K562 (cell line): Measurements from ENCODE around the gene LRTM1. TPM values are rescaled to one million over a fixed set of nuclear protein-coding genes. Genes with fewer than 3 reads are reported as not detected.

ENCODE experiments used
- ATAC-seq: fragments of 200-7000 bp; cut with Tn5 transposase; 3 replicates; pipeline ENCODE4 v1.9.1; 2020; ENCODE audit warnings: moderate library complexity
- BruUV-seq: library from RNA; stranded (reverse); fragments of 400-500 nt; replicated peaks from 2 replicates; lab custom pipeline; 2021; lab: Mats Ljungman, UMichigan
- CTCF ChIA-PET: fragments of 300-600 bp; formaldehyde crosslinking; extraction: SDS; loops from one replicate; lab custom pipeline; 2021; ENCODE audit warnings: low intra/inter-chr PET ratio; lab: Yijun Ruan, JAX
- POLR2A ChIA-PET: fragments of 300-600, 350-650 bp; sonication (Branson Sonifier 250); formaldehyde crosslinking; extraction: SDS; loops from one replicate; lab custom pipeline; 2021; ENCODE audit warnings: antibody characterized with exemption, inconsistent platforms; lab: Yijun Ruan, JAX
- DNase-seq, 4 experiments: peaks; one replicate each; pipeline versions ENCODE4 v3.0.0 to v3.0.0-alpha.2; 2011 to 2018; ENCODE audit warnings: low spot score in 3 of 4, mixed read lengths in 3 of 4; ENCODE audit errors: extremely low read depth in 1 of 4
- FAIRE-seq: peaks from 2 replicates; lab custom pipeline; 2011; peaks lifted over from hg19 to GRCh38; lab: Jason Lieb, UNC
- H2AFZ ChIP-seq: 2 replicates; pipeline ENCODE4 v1.6.0; 2011; ENCODE audit warnings: low read depth, low read length, control low read depth, inconsistent platforms
- H3K27ac ChIP-seq: fragments of 200-600 bp; 3 replicates; pipeline ENCODE4 v1.8.0; 2011; ENCODE audit warnings: low read depth, mild to moderate bottlenecking, control low read depth, inconsistent platforms, low read length, moderate library complexity, mixed read lengths; ENCODE audit errors: extremely low read depth
- H3K27me3 ChIP-seq, 2 experiments: fragments of 300-600 bp in 1 of 2; 2 replicates in 1 of 2; 3 replicates in 1 of 2; pipeline versions ENCODE4 v1.6.0 to v1.8.0; 2011; ENCODE audit warnings: inconsistent platforms in 2 of 2, low read length in 2 of 2, mild to moderate bottlenecking in 1 of 2, mixed read lengths in 1 of 2, moderate library complexity in 1 of 2; ENCODE audit not compliant: control insufficient read depth in 2 of 2, insufficient read depth in 2 of 2
- H3K36me3 ChIP-seq: fragments of 300-600 bp; 3 replicates; pipeline ENCODE4 v1.8.0; 2011; ENCODE audit warnings: mild to moderate bottlenecking, low read length, inconsistent platforms; ENCODE audit not compliant: control insufficient read depth, insufficient read depth
- H3K4me1 ChIP-seq, 2 experiments: fragments of 200-600 bp in 1 of 2; replicated peaks in 1 of 2; 2 replicates in 1 of 2; 3 replicates in 1 of 2; pipeline versions ENCODE4 v1.5.1 to v1.8.0; 2011; ENCODE audit warnings: inconsistent platforms in 2 of 2, low read length in 2 of 2, mild to moderate bottlenecking in 1 of 2, mixed read lengths in 1 of 2, moderate library complexity in 1 of 2; ENCODE audit not compliant: control insufficient read depth in 2 of 2, insufficient read depth in 2 of 2
- H3K4me2 ChIP-seq: 2 replicates; pipeline ENCODE4 v1.6.1; 2011; ENCODE audit warnings: low read length, control low read depth, inconsistent platforms, mixed read lengths; ENCODE audit not compliant: insufficient read depth
- H3K4me3 ChIP-seq: fragments of 200-600 bp; sonication (generic), shearing (Covaris generic); 2 replicates; pipeline ENCODE4 v1.5.1; 2016; ENCODE audit warnings: control low read depth, inconsistent platforms
- H3K79me2 ChIP-seq: fragments of 200-600 bp; 3 replicates; pipeline ENCODE4 v1.8.0; 2011; ENCODE audit warnings: low read length, inconsistent platforms; ENCODE audit not compliant: control insufficient read depth, insufficient read depth
- H3K9ac ChIP-seq, 2 experiments: 2 replicates each; pipeline versions ENCODE4 v1.6.0 to v1.6.1; 2011; ENCODE audit warnings: low read depth in 2 of 2, low read length in 2 of 2, control low read depth in 1 of 2, inconsistent platforms in 1 of 2, mild to moderate bottlenecking in 1 of 2, mixed read lengths in 1 of 2; ENCODE audit not compliant: insufficient read depth in 1 of 2
- H3K9me1 ChIP-seq: one replicate; pipeline ENCODE4 v1.6.0; 2011; ENCODE audit warnings: inconsistent platforms, mild to moderate bottlenecking, low read length, moderate library complexity; ENCODE audit not compliant: control insufficient read depth, insufficient read depth
- H3K9me3 ChIP-seq: replicated peaks from 2 replicates; pipeline ENCODE4 v1.5.1; 2011; ENCODE audit warnings: low read depth, low read length, inconsistent platforms; ENCODE audit not compliant: control insufficient read depth, insufficient read depth
- H4K20me1 ChIP-seq: replicated peaks from 2 replicates; pipeline ENCODE4 v1.6.1; 2011; ENCODE audit warnings: low read length, inconsistent platforms, mixed read lengths; ENCODE audit not compliant: control insufficient read depth, insufficient read depth
- CHD2 ChIP-seq: IDR thresholded peaks from 2 replicates; pipeline ENCODE4 v1.6.1; 2011; ENCODE audit warnings: low read depth, low read length
- E2F3 ChIP-seq: fragments of 250-450 bp; sonication (Bioruptor Pico); IDR thresholded peaks from 2 replicates; pipeline ENCODE4 v1.4.0; 2020; ENCODE audit warnings: mild to moderate bottlenecking
- GATA2 ChIP-seq: sonication (generic); formaldehyde crosslinking; IDR thresholded peaks from 2 replicates; pipeline ENCODE4 v1.4.0; 2020; ENCODE audit warnings: mild to moderate bottlenecking, missing genetic modification reagents
- JUN ChIP-seq, 2 experiments: sonication (generic) in 1 of 2; formaldehyde crosslinking in 1 of 2; IDR thresholded peaks; 2 replicates each; pipeline versions ENCODE4 v1.6.1 to v1.8.0; 2012 to 2022; ENCODE audit warnings: borderline replicate concordance in 2 of 2, mild to moderate bottlenecking in 2 of 2, improper control_type of control experiment in 1 of 2, low read depth in 1 of 2, low read length in 1 of 2, missing genetic modification reagents in 1 of 2
- PHTF2 ChIP-seq: fragments of 250-450 bp; sonication (Bioruptor Pico); IDR thresholded peaks from 2 replicates; pipeline ENCODE4 v1.5.0; 2021; ENCODE audit warnings: mild to moderate bottlenecking
- RBM22 ChIP-seq: fragments of 200-400 bp; formaldehyde crosslinking; IDR thresholded peaks from 2 replicates; pipeline ENCODE4 v1.6.1; 2018; ENCODE audit warnings: low read length, low read depth; ENCODE audit not compliant: poor library complexity, severe bottlenecking
- RBM25 ChIP-seq: fragments of 200-400 bp; formaldehyde crosslinking; IDR thresholded peaks from 2 replicates; pipeline ENCODE4 v1.6.1; 2018; ENCODE audit warnings: low read length, low read depth, moderate library complexity; ENCODE audit not compliant: severe bottlenecking
- RBM39 ChIP-seq: fragments of 200-400 bp; formaldehyde crosslinking; optimal IDR thresholded peaks from 2 replicates; pipeline ENCODE3; 2018; ENCODE audit warnings: low read depth, low read length
- TCF7L2 ChIP-seq: fragments of 150-350 bp; IDR thresholded peaks from 2 replicates; pipeline ENCODE4 v1.6.1; 2016; ENCODE audit warnings: low read depth, mild to moderate bottlenecking, low read length, moderate library complexity
- TRIM28 ChIP-seq: fragments of 450-650 bp; IDR thresholded peaks from 2 replicates; pipeline ENCODE4 v1.6.1; 2017
- ZNF212 ChIP-seq: fragments of 450-650 bp; formaldehyde crosslinking; IDR thresholded peaks from 2 replicates; pipeline ENCODE4 v1.4.0; 2020; ENCODE audit warnings: mild to moderate bottlenecking
- WGBS: fragments of 100-300 bp; shearing (Covaris generic); methylation state at CpG from one replicate; pipeline ENCODE4 v1.1.6; 2016; ENCODE audit warnings: low coverage, mixed read lengths; ENCODE audit not compliant: insufficient coverage; ENCODE audit errors: missing lambda C conversion rate; 5-methylcytosine and 5-hydroxymethylcytosine counted together
- in situ Hi-C: fragments of 300-500 bp; cut with MboI; formaldehyde crosslinking; loops from 4 replicates; pipeline ENCODE4 v1.15.0; 2018; ENCODE audit warnings: inconsistent platforms, mixed read lengths
- intact Hi-C: fragments of 100-400 bp; cut with micrococcal nuclease; formaldehyde crosslinking; loops from 2 replicates; pipeline ENCODE4 v1.14.2; 2022
- polyA plus RNA-seq, 8 experiments: library from polyadenylated mRNA; depleted of rRNA in 4 of 8; stranded (reverse) in 5 of 8; unstranded in 3 of 8; fragments of >200 nt; fragmentation: Nextera tagmentation in 2 of 8; fragmentation: Illumina TruSeq in 1 of 8; extraction: Ambion mirVana in 2 of 8; extraction: Trizol in 1 of 8; gene quantifications; 2 replicates each; pipeline versions ENCODE4 v1.2.1 to v1.2.3, GENCODE V29; 2011 to 2014; ENCODE audit warnings: inconsistent platforms in 1 of 8, missing spikeins in 1 of 8
- total RNA-seq, 7 experiments: library from RNA; depleted of rRNA in 6 of 7; stranded (reverse); fragments of >200 nt in 6 of 7; fragmentation: Illumina TruSeq in 2 of 7; extraction: Trizol in 2 of 7; gene quantifications; 2 replicates each; pipeline versions ENCODE4 v1.2.1 to v1.2.3, GENCODE V29; 2011 to 2021; ENCODE audit warnings: low replicate concordance in 1 of 7
- TF ChIP-seq, protein P1 (sequence below): fragments of 450-650 bp; formaldehyde crosslinking; IDR thresholded peaks from 2 replicates; pipeline ENCODE4 v1.4.0; 2020; ENCODE audit warnings: mild to moderate bottlenecking
- TF ChIP-seq, protein P2 (sequence below): fragments of 250-450 bp; sonication (Bioruptor Pico); IDR thresholded peaks from 2 replicates; pipeline ENCODE4 v1.8.0; 2022; ENCODE audit warnings: moderate library complexity, mild to moderate bottlenecking, inconsistent platforms
- TF ChIP-seq, protein P3 (sequence below): fragments of 450-650 bp; formaldehyde crosslinking; IDR thresholded peaks from 2 replicates; pipeline ENCODE4 v1.4.0; 2022; ENCODE audit warnings: missing genetic modification characterization

LRTM1 gene
- total and polyA plus RNA-seq, 9 of the 15 experiments (the other 6 are each of a cell fraction or from before 2014, with no cell fraction given), result not detected

DNA sequence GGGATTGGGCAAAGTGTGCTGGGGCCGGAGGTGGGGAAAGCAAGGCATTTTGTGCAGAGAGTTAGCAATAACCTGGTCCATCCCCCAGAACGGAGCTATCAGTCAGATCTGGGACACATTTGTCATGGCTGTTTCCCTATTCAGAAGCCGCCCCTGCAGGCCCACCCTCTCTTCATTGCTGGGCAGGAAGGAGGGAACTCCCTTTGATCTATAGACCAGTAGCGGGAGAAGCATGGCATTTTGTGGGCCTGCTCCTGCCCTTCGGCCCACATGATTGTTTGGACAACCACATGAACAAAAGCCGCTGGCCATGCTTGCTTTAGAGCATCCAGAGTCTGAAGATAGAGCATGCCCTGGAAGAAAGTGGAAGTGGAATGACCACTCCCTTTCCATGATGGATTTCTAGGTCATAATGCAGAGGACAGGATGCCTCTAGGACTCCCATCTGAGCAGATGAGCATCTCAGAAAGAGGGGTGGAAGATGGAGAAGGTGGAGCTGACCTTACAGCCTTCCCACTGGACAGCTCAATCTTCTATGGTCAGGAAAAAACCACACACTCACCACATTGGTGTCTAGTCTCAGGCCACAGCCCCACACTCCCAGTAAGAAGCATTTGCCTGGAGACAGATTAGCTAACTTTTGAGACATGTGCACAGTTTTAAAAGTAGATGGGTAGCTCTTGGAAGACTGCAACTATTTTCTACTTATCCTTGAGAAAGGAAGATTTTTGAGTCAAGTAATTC is 11.9 kb upstream of the LRTM1 start:
- in situ Hi-C loops, result no loop called here
- ChIA-PET POLR2A (no interaction called here), CTCF (no interaction called here)
- 3% methylated on average over 5 of the region's 6 CpGs for WGBS
- Histone ChIP-seq H3K9me1 (no peaks in the 10 kb centered on the region), H3K27ac (no peak overlapping the region), H2AFZ (no peak overlapping the region), H3K9me3 (no peaks in the 10 kb centered on the region), H3K4me1 (no peaks in the 10 kb centered on the region), H3K4me2 (no peak overlapping the region), H3K4me3 (no peak overlapping the region), H4K20me1 (no peaks in the 10 kb centered on the region)
- no peak for FAIRE-seq
- no TSS peak for BruUV-seq
- no peak for TF ChIP-seq TCF7L2
- TF ChIP-seq, protein P1, sequence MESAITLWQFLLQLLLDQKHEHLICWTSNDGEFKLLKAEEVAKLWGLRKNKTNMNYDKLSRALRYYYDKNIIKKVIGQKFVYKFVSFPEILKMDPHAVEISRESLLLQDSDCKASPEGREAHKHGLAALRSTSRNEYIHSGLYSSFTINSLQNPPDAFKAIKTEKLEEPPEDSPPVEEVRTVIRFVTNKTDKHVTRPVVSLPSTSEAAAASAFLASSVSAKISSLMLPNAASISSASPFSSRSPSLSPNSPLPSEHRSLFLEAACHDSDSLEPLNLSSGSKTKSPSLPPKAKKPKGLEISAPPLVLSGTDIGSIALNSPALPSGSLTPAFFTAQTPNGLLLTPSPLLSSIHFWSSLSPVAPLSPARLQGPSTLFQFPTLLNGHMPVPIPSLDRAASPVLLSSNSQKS (CRISPR knock-in tag), result no peak
- no peak for TF ChIP-seq E2F3
- TF ChIP-seq RBM39, result no peak
- TF ChIP-seq PHTF2 (CRISPR knock-in tag), result no peak
- no peak for TF ChIP-seq GATA2 (CRISPR knock-in tag)
- no peak for TF ChIP-seq TRIM28
- no peak for TF ChIP-seq RBM22
- no peak for TF ChIP-seq RBM25
- no peak for TF ChIP-seq CHD2
- TF ChIP-seq, protein P2, sequence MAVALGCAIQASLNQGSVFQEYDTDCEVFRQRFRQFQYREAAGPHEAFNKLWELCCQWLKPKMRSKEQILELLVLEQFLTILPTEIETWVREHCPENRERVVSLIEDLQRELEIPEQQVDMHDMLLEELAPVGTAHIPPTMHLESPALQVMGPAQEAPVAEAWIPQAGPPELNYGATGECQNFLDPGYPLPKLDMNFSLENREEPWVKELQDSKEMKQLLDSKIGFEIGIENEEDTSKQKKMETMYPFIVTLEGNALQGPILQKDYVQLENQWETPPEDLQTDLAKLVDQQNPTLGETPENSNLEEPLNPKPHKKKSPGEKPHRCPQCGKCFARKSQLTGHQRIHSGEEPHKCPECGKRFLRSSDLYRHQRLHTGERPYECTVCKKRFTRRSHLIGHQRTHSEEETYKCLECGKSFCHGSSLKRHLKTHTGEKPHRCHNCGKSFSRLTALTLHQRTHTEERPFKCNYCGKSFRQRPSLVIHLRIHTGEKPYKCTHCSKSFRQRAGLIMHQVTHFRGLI (CRISPR knock-in tag), result no peak
- TF ChIP-seq, protein P3, sequence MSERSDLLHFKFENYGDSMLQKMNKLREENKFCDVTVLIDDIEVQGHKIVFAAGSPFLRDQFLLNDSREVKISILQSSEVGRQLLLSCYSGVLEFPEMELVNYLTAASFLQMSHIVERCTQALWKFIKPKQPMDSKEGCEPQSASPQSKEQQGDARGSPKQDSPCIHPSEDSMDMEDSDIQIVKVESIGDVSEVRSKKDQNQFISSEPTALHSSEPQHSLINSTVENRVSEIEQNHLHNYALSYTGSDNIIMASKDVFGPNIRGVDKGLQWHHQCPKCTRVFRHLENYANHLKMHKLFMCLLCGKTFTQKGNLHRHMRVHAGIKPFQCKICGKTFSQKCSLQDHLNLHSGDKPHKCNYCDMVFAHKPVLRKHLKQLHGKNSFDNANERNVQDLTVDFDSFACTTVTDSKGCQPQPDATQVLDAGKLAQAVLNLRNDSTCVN (CRISPR knock-in tag), result no peak
- TF ChIP-seq JUN (IDR thresholded peaks at IDR 0.05; ENCODE audit: borderline replicate concordance, low read depth, low read length), result no peak
- TF ChIP-seq JUN (CRISPR knock-in tag; IDR thresholded peaks at IDR 0.05; ENCODE audit: borderline replicate concordance), result no peak
- no peak for TF ChIP-seq ZNF212 (CRISPR knock-in tag)
- TF ChIP-seq, all 486 proteins: peak for 0
- DNase-seq (no peak), ATAC-seq (no peak)
- H3K9ac ChIP-seq, result no peak overlapping the region
- no peaks in the 10 kb centered on the region for H3K36me3 ChIP-seq
- H3K79me2 ChIP-seq, result no peaks in the 10 kb centered on the region
- H3K27me3 ChIP-seq, result peaks cover 0 to 22% of the 10 kb centered on the region in 2 experiments; a peak in 2 of 5 replicates
- intact Hi-C loops, result no loop called here
